ENCODE measurements around the gene RRP7A. TPM values are rescaled to one million over a fixed set of nuclear protein-coding genes. Genes with fewer than 3 reads are reported as not detected.

Gene RRP7A
- total and polyA plus RNA-seq, 5 donors from 2014 or later, result 29.8 to 56.0 (median 47.3) TPM

DNA sequence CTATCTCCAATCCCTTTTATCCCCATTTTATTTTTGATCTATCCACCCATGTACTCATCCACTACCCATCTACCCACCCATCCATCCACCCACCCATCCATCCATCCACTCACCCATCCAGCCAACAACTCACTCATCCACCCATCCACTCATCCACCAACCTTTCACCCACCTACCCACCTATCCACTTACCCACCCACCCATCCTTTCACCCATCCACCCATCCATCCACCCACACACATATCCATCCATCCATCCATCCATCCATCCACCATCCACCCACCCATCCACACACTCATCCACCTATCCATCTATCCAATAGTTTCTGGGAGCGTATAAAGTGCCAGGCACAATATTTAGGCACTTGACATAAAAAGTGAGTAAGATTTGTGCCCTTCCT is 48.2 kb downstream of the RRP7A start:
- no peak for DNase-seq
- H3K4me3 ChIP-seq (ENCODE audit: low read depth, low read length), result no peak overlapping the region
- no peaks in the 10 kb centered on the region for H3K36me3 ChIP-seq (ENCODE audit: control insufficient read depth, insufficient read depth, low read length)
- H3K27me3 ChIP-seq (ENCODE audit: control insufficient read depth, insufficient read depth, low read length), result no peaks in the 10 kb centered on the region
- Mint-ChIP-seq H3K27ac (no peak overlapping the region), H3K4me3 (no peak overlapping the region), H3K4me1 (peaks cover 0 to 4% (median 0%) of the 10 kb centered on the region in 4 donors), H3K36me3 (no peaks in the 10 kb centered on the region), H3K9me3 (no peaks in the 10 kb centered on the region), H3K27me3 (peaks cover 33% of the 10 kb centered on the region)
- H3K4me1 ChIP-seq (ENCODE audit: control insufficient read depth, insufficient read depth, low read length, poor library complexity, severe bottlenecking), result no peaks in the 10 kb centered on the region
- no peak overlapping the region for H3K27ac ChIP-seq (ENCODE audit: insufficient read depth, low read length, poor library complexity, severe bottlenecking)
- no peaks in the 10 kb centered on the region for H3K9me3 ChIP-seq (ENCODE audit: control insufficient read depth in 2 of 2, low read length in 2 of 2)
- ATAC-seq (ENCODE audit: low read depth in 2 of 2), result no peak

DNA sequence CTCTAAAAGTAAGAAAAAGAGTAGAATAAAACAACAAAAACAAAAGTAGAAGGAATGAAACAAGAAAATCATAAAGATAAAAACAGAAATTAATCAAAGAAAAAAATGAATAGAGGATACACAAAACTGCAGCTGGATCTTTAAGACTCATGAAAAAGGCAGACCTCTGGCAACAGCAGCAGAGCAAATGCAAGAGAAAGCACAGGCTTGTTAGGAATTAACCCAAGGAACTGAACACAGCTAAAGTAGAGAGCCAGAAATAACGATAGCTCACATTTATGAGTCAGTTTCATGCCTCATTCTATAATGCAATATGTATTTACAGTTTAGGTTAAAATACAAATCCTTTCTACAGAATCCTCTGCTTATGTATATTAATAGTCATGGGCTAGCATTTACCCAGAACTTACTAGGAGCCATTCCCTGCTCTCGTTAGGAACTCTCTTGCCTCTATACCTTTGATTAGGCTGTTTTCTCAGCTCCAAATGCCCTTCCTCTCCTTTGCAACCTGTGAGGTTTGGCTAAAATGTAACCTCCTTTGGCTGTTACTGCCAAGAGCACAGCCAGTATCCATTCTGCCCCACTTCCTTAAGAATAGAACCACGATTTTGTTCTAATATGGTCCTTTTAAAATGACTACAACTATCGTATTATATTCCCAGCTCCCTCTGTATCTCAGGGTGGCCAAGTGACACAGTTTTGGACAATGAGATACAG is 49.1 kb downstream of the RRP7A start:
- Histone ChIP-seq H3K36me3 (ENCODE audit: control insufficient read depth, insufficient read depth, low read length) (no peaks in the 10 kb centered on the region), H3K4me1 (ENCODE audit: control insufficient read depth, insufficient read depth, low read length, poor library complexity, severe bottlenecking) (no peaks in the 10 kb centered on the region), H3K27ac (ENCODE audit: insufficient read depth, low read length, poor library complexity, severe bottlenecking) (no peak overlapping the region), H3K4me3 (ENCODE audit: low read depth, low read length) (no peak overlapping the region), H3K27me3 (ENCODE audit: control insufficient read depth, insufficient read depth, low read length) (no peaks in the 10 kb centered on the region), H3K9me3 (ENCODE audit: control insufficient read depth in 2 of 2, low read length in 2 of 2) (no peaks in the 10 kb centered on the region)
- Mint-ChIP-seq H3K27me3 (peaks cover 42% of the 10 kb centered on the region), H3K36me3 (no peaks in the 10 kb centered on the region), H3K27ac (no peak overlapping the region), H3K9me3 (no peaks in the 10 kb centered on the region), H3K4me3 (no peak overlapping the region), H3K4me1 (peaks cover 0 to 4% (median 0%) of the 10 kb centered on the region in 4 donors)
- no peak for ATAC-seq (ENCODE audit: low read depth in 2 of 2)
- DNase-seq, result no peak

DNA sequence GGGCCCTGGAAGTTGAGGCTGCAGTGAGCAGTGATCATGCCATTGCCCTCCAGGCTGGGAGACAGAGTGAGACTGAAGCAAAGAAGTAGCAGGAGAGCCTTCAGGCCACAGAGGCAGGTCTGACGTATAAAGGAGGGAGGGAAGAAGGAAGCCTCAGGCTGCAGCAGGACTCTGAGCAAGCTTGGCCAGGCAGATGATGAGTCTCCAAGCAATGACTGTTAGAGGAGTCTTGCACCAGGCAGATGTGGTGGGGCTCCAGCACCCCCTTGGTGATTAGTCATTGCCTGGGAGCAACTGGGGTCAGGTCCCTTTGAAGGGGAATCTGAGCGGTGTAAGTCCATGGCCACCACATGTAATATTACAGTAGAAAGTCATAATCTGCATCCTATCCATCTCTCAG is 50.8 kb downstream of the RRP7A start:
- H3K4me3 Mint-ChIP-seq, result no peak overlapping the region
- peaks cover 0 to 4% (median 0%) of the 10 kb centered on the region in 4 donors for H3K4me1 Mint-ChIP-seq
- no peak for DNase-seq
- no peaks in the 10 kb centered on the region for H3K9me3 Mint-ChIP-seq
- Histone ChIP-seq H3K9me3 (ENCODE audit: control insufficient read depth in 2 of 2, low read length in 2 of 2) (no peaks in the 10 kb centered on the region), H3K4me1 (ENCODE audit: control insufficient read depth, insufficient read depth, low read length, poor library complexity, severe bottlenecking) (no peaks in the 10 kb centered on the region), H3K4me3 (ENCODE audit: low read depth, low read length) (no peak overlapping the region), H3K27ac (ENCODE audit: insufficient read depth, low read length, poor library complexity, severe bottlenecking) (no peak overlapping the region), H3K36me3 (ENCODE audit: control insufficient read depth, insufficient read depth, low read length) (no peaks in the 10 kb centered on the region), H3K27me3 (ENCODE audit: control insufficient read depth, insufficient read depth, low read length) (no peaks in the 10 kb centered on the region)
- H3K36me3 Mint-ChIP-seq, result no peaks in the 10 kb centered on the region
- ATAC-seq (ENCODE audit: low read depth in 2 of 2), result no peak
- no peak overlapping the region for H3K27ac Mint-ChIP-seq
- peaks cover 48% of the 10 kb centered on the region for H3K27me3 Mint-ChIP-seq

DNA sequence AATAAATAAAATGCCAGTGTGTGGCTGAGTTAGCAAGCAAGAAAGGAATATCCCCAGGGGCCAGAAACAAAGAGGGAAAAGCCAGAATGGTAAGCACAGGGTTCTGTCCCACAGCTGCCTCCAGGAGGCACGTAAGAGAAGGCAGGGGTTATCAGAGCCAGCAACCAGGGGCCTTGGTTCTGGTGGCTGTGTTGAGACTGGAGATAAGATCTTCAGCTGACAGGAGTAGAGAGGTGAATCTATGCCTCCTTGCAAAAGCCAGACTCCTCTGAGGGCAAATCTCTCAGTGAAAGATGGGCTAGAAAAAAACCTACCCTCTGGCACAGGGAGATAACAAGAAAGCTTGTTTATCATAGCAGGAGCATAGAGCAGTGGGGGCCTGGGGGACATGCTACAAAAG is 57.6 kb downstream of the RRP7A start:
- H3K36me3 ChIP-seq (ENCODE audit: control insufficient read depth, insufficient read depth, low read length), result no peaks in the 10 kb centered on the region
- H3K27me3 Mint-ChIP-seq, result peaks cover 30% of the 10 kb centered on the region
- no peaks in the 10 kb centered on the region for H3K27me3 ChIP-seq (ENCODE audit: control insufficient read depth, insufficient read depth, low read length)
- no peaks in the 10 kb centered on the region for H3K9me3 ChIP-seq (ENCODE audit: control insufficient read depth in 2 of 2, low read length in 2 of 2)
- ATAC-seq (ENCODE audit: low read depth in 2 of 2) (no peak), DNase-seq (no peak)
- H3K9me3 Mint-ChIP-seq, result peaks cover 0 to 2% (median 0%) of the 10 kb centered on the region in 7 donors
- no peak overlapping the region for H3K4me3 Mint-ChIP-seq
- H3K4me1 ChIP-seq (ENCODE audit: control insufficient read depth, insufficient read depth, low read length, poor library complexity, severe bottlenecking), result no peaks in the 10 kb centered on the region
- no peaks in the 10 kb centered on the region for H3K36me3 Mint-ChIP-seq
- no peak overlapping the region for H3K4me3 ChIP-seq (ENCODE audit: low read depth, low read length)
- no peaks in the 10 kb centered on the region for H3K4me1 Mint-ChIP-seq
- H3K27ac Mint-ChIP-seq, result no peak overlapping the region
- H3K27ac ChIP-seq (ENCODE audit: insufficient read depth, low read length, poor library complexity, severe bottlenecking), result no peak overlapping the region

DNA sequence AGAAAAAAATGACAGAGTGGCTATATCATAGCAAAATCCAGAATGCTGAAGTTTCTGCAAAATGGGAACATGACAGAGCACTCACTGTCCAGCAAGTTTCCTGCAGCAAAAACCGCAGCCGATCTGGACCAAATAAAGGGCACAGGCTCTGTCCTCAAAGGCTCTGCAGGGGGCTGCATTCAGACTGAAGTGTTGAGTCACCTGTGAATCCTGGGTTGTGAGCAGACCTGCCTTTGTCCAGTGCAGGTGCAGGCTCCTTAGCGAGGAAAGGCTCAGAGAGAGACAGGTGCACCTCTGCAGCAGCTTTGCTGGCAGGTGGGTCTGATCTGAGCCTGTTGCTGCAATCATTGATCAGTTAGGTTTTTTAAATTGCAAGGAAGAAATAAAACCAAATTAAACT is 58.1 kb downstream of the RRP7A start:
- Histone ChIP-seq H3K27me3 (ENCODE audit: control insufficient read depth, insufficient read depth, low read length) (no peaks in the 10 kb centered on the region), H3K36me3 (ENCODE audit: control insufficient read depth, insufficient read depth, low read length) (no peaks in the 10 kb centered on the region), H3K4me3 (ENCODE audit: low read depth, low read length) (no peak overlapping the region), H3K9me3 (ENCODE audit: control insufficient read depth in 2 of 2, low read length in 2 of 2) (no peaks in the 10 kb centered on the region), H3K27ac (ENCODE audit: insufficient read depth, low read length, poor library complexity, severe bottlenecking) (no peak overlapping the region), H3K4me1 (ENCODE audit: control insufficient read depth, insufficient read depth, low read length, poor library complexity, severe bottlenecking) (no peaks in the 10 kb centered on the region)
- Mint-ChIP-seq H3K4me1 (no peaks in the 10 kb centered on the region), H3K36me3 (no peaks in the 10 kb centered on the region), H3K4me3 (no peak overlapping the region), H3K27ac (no peak overlapping the region), H3K27me3 (peaks cover 29% of the 10 kb centered on the region), H3K9me3 (peaks cover 0 to 2% (median 0%) of the 10 kb centered on the region in 7 donors)
- DNase-seq (no peak), ATAC-seq (ENCODE audit: low read depth in 2 of 2) (no peak)

Other genes starting within 250 kb of the RRP7A start
- 101 TPM for gene TCF20, start 249.1 kb downstream of the RRP7A start, total RNA-seq
- 1 to 10 TPM; 1.4 to 2.1 (median 1.9) TPM for gene TCF20, start 249.1 kb downstream of the RRP7A start, polyA plus RNA-seq
- 0.12 TPM for gene NFAM1, start 87.4 kb downstream of the RRP7A start, total RNA-seq
- gene NFAM1, start 87.4 kb downstream of the RRP7A start, polyA plus RNA-seq, result under 1 TPM in 2 of 4 donors, not detected in 2; 0.11 to 0.54 TPM
- not detected for gene SERHL2, start 34.2 kb upstream of the RRP7A start, total RNA-seq
- under 1 TPM in 3 of 4 donors, not detected in 1; 0.41 to 0.76 (median 0.50) TPM for gene SERHL2, start 34.2 kb upstream of the RRP7A start, polyA plus RNA-seq
- gene POLDIP3, start 95.1 kb upstream of the RRP7A start, total RNA-seq, result 81.0 TPM
- 10 to 100 TPM; 63.7 to 79.7 (median 70.7) TPM for gene POLDIP3, start 95.1 kb upstream of the RRP7A start, polyA plus RNA-seq
- 4.6 TPM for gene ATP5MGL, start 120.8 kb upstream of the RRP7A start, total RNA-seq
- gene ATP5MGL, start 120.8 kb upstream of the RRP7A start, polyA plus RNA-seq, result 1 to 10 TPM in 1 of 4 donors, under 1 TPM in 3; 0.67 to 1.3 (median 0.97) TPM
- 56.3 TPM for gene CYB5R3, start 129.6 kb upstream of the RRP7A start, total RNA-seq
- gene CYB5R3, start 129.6 kb upstream of the RRP7A start, polyA plus RNA-seq, result 10 to 100 TPM; 46.6 to 56.3 (median 54.4) TPM
- not detected for gene A4GALT, start 201.1 kb upstream of the RRP7A start, total RNA-seq
- not detected for gene A4GALT, start 201.1 kb upstream of the RRP7A start, polyA plus RNA-seq